ENCODE results near the gene GUCD1. TPM values are rescaled to one million over a fixed set of nuclear protein-coding genes. Genes with fewer than 3 reads are reported as not detected.
A peak's percentile ranks its signal among the peaks of the same experiment; 100 is the strongest.

The GUCD1 gene
- total RNA-seq, 4 donors from 2014 or later, result 51.6 to 89.7 (median 74.2) TPM

GRCh38 chr22:24513378-24514240 is 41.3 kb downstream of the GUCD1 start:
- no peaks in the 10 kb centered on the region for H3K36me3 ChIP-seq
- no peak overlapping the region for H3K4me3 ChIP-seq (replicated peaks in 1 of 3)
- H3K9me3 ChIP-seq, result no peaks in the 10 kb centered on the region
- no peak overlapping the region for H3K27ac ChIP-seq
- WGBS, 2 donors, result 90 to 91% methylated on average over 9 of the region's 9 CpGs
- DNase-seq, result no peak
- no peaks in the 10 kb centered on the region for H3K27me3 ChIP-seq
- H3K4me1 ChIP-seq, result peaks cover 12 to 20% of the 10 kb centered on the region in 2 donors
- intact Hi-C loops (cut with DNase I), result no loop called here
- no peak for TF ChIP-seq POLR2A (IDR thresholded peaks at IDR 0.05)
- TF ChIP-seq CTCF (IDR thresholded peaks at IDR 0.05), result no peak

- no peak for TF ChIP-seq CTCF (IDR thresholded peaks at IDR 0.05)
- TF ChIP-seq POLR2A (IDR thresholded peaks at IDR 0.05), result no peak
- Histone ChIP-seq H3K4me1 (peaks cover 12 to 23% of the 10 kb centered on the region in 2 donors), H3K27ac (no peak overlapping the region), H3K9me3 (no peaks in the 10 kb centered on the region), H3K36me3 (no peaks in the 10 kb centered on the region), H3K4me3 (replicated peaks in 1 of 3) (no peak overlapping the region), H3K27me3 (no peaks in the 10 kb centered on the region)
- DNase-seq, result no peak
- intact Hi-C loops (cut with DNase I), result no loop called here
- WGBS, 2 donors, result 64 to 68% methylated on average over 3 of the region's 3 CpGs
These were observed 42.9 kb downstream of the GUCD1 start for GRCh38 chr22:24512043-24512442.

- no peaks in the 10 kb centered on the region for H3K36me3 ChIP-seq
- no peaks in the 10 kb centered on the region for H3K9me3 ChIP-seq
- H3K4me1 ChIP-seq, result peaks cover 12 to 20% of the 10 kb centered on the region in 2 donors
- peak overlapping the region in 2 of 3 donors; percentile 12 to 50 for H3K27ac ChIP-seq
- intact Hi-C loops (cut with DNase I), result no loop called here
- H3K27me3 ChIP-seq, result no peaks in the 10 kb centered on the region
- no peak overlapping the region for H3K4me3 ChIP-seq (replicated peaks in 1 of 3)
- TF ChIP-seq CTCF (IDR thresholded peaks at IDR 0.05), result no peak
- TF ChIP-seq POLR2A (IDR thresholded peaks at IDR 0.05), result no peak
- DNase-seq, result peak; percentile 40 to 70
- 31 to 46% methylated on average over 10 of the region's 10 CpGs for WGBS, 2 donors
These were observed 44.0 kb downstream of the GUCD1 start for GRCh38 chr22:24510637-24511625.

GRCh38 chr22:24507716-24508115 is 47.2 kb downstream of the GUCD1 start:
- TF ChIP-seq CTCF (IDR thresholded peaks at IDR 0.05) (no peak), POLR2A (IDR thresholded peaks at IDR 0.05) (no peak)
- intact Hi-C loops (cut with DNase I), result no loop called here
- no peak for DNase-seq
- peaks cover 12 to 18% of the 10 kb centered on the region in 2 donors for H3K4me1 ChIP-seq
- WGBS, 2 donors, result 50 to 72% methylated on average over 7 of the region's 7 CpGs
- H3K9me3 ChIP-seq, result no peaks in the 10 kb centered on the region
- H3K27me3 ChIP-seq, result no peaks in the 10 kb centered on the region
- H3K36me3 ChIP-seq, result no peaks in the 10 kb centered on the region
- H3K4me3 ChIP-seq (replicated peaks in 1 of 3), result no peak overlapping the region
- H3K27ac ChIP-seq, result no peak overlapping the region
